ENCODE data around the gene SDCCAG8. TPM values are rescaled to one million over a fixed set of nuclear protein-coding genes. Genes with fewer than 3 reads are reported as not detected.
A peak's percentile ranks its signal among the peaks of the same experiment; 100 is the strongest.

The SDCCAG8 gene
- total RNA-seq, 2 donors from 2014 or later, result 41.7 to 55.6 TPM

GRCh38 chr1:243487649-243488227, 231.9 kb downstream of the SDCCAG8 start:
- H3K27ac ChIP-seq, result no peak overlapping the region
- H3K4me1 ChIP-seq (replicated peaks), result no peaks in the 10 kb centered on the region
- no peaks in the 10 kb centered on the region for H3K36me3 ChIP-seq
- H3K4me3 ChIP-seq, result peak overlapping the region; percentile 24
- intact Hi-C loops (cut with DNase I), result loop anchor here (5.0 to 10.0 kb wide), 2 partner anchors 367 to 785 kb away; partner anchors contain the start of gene AKT3
- TF ChIP-seq, protein P1, sequence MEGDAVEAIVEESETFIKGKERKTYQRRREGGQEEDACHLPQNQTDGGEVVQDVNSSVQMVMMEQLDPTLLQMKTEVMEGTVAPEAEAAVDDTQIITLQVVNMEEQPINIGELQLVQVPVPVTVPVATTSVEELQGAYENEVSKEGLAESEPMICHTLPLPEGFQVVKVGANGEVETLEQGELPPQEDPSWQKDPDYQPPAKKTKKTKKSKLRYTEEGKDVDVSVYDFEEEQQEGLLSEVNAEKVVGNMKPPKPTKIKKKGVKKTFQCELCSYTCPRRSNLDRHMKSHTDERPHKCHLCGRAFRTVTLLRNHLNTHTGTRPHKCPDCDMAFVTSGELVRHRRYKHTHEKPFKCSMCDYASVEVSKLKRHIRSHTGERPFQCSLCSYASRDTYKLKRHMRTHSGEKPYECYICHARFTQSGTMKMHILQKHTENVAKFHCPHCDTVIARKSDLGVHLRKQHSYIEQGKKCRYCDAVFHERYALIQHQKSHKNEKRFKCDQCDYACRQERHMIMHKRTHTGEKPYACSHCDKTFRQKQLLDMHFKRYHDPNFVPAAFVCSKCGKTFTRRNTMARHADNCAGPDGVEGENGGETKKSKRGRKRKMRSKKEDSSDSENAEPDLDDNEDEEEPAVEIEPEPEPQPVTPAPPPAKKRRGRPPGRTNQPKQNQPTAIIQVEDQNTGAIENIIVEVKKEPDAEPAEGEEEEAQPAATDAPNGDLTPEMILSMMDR (IDR thresholded peaks at IDR 0.05), result no peak
- TF ChIP-seq POLR2AphosphoS5 (IDR thresholded peaks at IDR 0.05) (no peak), POLR2A (IDR thresholded peaks at IDR 0.05) (no peak)
- H3K27me3 ChIP-seq (replicated peaks; ENCODE audit: insufficient read depth), result no peaks in the 10 kb centered on the region
- WGBS, result 83% methylated on average over 32 of the region's 40 CpGs
- no peak for DNase-seq (ENCODE audit: low spot score)
- H3K9me3 ChIP-seq, result no peaks in the 10 kb centered on the region

- 95% methylated on average over 20 of the region's 20 CpGs for WGBS
- intact Hi-C loops (cut with DNase I), result loop anchor here (5.0 to 10.0 kb wide), 2 partner anchors 366 to 784 kb away; partner anchors contain the start of gene AKT3
- Histone ChIP-seq H3K36me3 (no peaks in the 10 kb centered on the region), H3K9me3 (no peaks in the 10 kb centered on the region), H3K27me3 (replicated peaks; ENCODE audit: insufficient read depth) (no peaks in the 10 kb centered on the region), H3K4me3 (no peak overlapping the region), H3K4me1 (replicated peaks) (no peaks in the 10 kb centered on the region), H3K27ac (no peak overlapping the region)
- no peak for DNase-seq (ENCODE audit: low spot score)
- TF ChIP-seq, protein P1 (IDR thresholded peaks at IDR 0.05), result no peak
- TF ChIP-seq POLR2A (IDR thresholded peaks at IDR 0.05) (no peak), POLR2AphosphoS5 (IDR thresholded peaks at IDR 0.05) (no peak)
These were observed 232.8 kb downstream of the SDCCAG8 start for GRCh38 chr1:243488459-243489157.

- intact Hi-C loops (cut with DNase I), result loop anchor here (5.0 to 10.0 kb wide), 2 partner anchors 366 to 783 kb away; partner anchors contain the start of gene AKT3
- WGBS, result 94% methylated on average over 24 of the region's 24 CpGs
These were observed 233.3 kb downstream of the SDCCAG8 start for GRCh38 chr1:243489158-243489527.

GRCh38 chr1:243489681-243490546, 234.1 kb downstream of the SDCCAG8 start:
- intact Hi-C loops (cut with DNase I), result loop anchor here (5.0 to 10.0 kb wide), 3 partner anchors 365 to 782 kb away; partner anchors contain the start of gene AKT3
- H3K27me3 ChIP-seq (replicated peaks; ENCODE audit: insufficient read depth), result no peaks in the 10 kb centered on the region
- H3K4me3 ChIP-seq, result no peak overlapping the region
- H3K36me3 ChIP-seq, result no peaks in the 10 kb centered on the region
- no peak for DNase-seq (ENCODE audit: low spot score)
- no peaks in the 10 kb centered on the region for H3K4me1 ChIP-seq (replicated peaks)
- H3K9me3 ChIP-seq, result no peaks in the 10 kb centered on the region
- H3K27ac ChIP-seq, result no peak overlapping the region
- 82% methylated on average over 21 of the region's 21 CpGs for WGBS
- TF ChIP-seq, protein P1 (IDR thresholded peaks at IDR 0.05), result no peak
- TF ChIP-seq POLR2AphosphoS5 (IDR thresholded peaks at IDR 0.05) (no peak), POLR2A (IDR thresholded peaks at IDR 0.05) (no peak)

More at GRCh38 chr1:243489158-243489527, 233.3 kb downstream of the SDCCAG8 start:
- TF ChIP-seq POLR2A (IDR thresholded peaks at IDR 0.05), result no peak
- no peak for TF ChIP-seq POLR2AphosphoS5 (IDR thresholded peaks at IDR 0.05)
- TF ChIP-seq, protein P1 (IDR thresholded peaks at IDR 0.05), result no peak
- H3K36me3 ChIP-seq, result no peaks in the 10 kb centered on the region
- no peak for DNase-seq (ENCODE audit: low spot score)
- H3K9me3 ChIP-seq, result no peaks in the 10 kb centered on the region
- H3K4me1 ChIP-seq (replicated peaks), result no peaks in the 10 kb centered on the region
- H3K4me3 ChIP-seq, result no peak overlapping the region
- H3K27me3 ChIP-seq (replicated peaks; ENCODE audit: insufficient read depth), result no peaks in the 10 kb centered on the region
- no peak overlapping the region for H3K27ac ChIP-seq
